ENCODE measurements around the gene TMEM238.

GRCh38 chr19:55353803-55354697, 30.0 kb downstream of the TMEM238 start:
- TF ChIP-seq, protein P1, sequence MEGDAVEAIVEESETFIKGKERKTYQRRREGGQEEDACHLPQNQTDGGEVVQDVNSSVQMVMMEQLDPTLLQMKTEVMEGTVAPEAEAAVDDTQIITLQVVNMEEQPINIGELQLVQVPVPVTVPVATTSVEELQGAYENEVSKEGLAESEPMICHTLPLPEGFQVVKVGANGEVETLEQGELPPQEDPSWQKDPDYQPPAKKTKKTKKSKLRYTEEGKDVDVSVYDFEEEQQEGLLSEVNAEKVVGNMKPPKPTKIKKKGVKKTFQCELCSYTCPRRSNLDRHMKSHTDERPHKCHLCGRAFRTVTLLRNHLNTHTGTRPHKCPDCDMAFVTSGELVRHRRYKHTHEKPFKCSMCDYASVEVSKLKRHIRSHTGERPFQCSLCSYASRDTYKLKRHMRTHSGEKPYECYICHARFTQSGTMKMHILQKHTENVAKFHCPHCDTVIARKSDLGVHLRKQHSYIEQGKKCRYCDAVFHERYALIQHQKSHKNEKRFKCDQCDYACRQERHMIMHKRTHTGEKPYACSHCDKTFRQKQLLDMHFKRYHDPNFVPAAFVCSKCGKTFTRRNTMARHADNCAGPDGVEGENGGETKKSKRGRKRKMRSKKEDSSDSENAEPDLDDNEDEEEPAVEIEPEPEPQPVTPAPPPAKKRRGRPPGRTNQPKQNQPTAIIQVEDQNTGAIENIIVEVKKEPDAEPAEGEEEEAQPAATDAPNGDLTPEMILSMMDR (IDR thresholded peaks at IDR 0.05), result no peak
- no peak for TF ChIP-seq EP300 (IDR thresholded peaks at IDR 0.05)
- TF ChIP-seq POLR2A (IDR thresholded peaks at IDR 0.05), result no peak
- TF ChIP-seq POLR2AphosphoS5 (IDR thresholded peaks at IDR 0.05), result no peak
